Measurements from ENCODE around the gene OGT. TPM values are rescaled to one million over a fixed set of nuclear protein-coding genes. Genes with fewer than 3 reads are reported as not detected.
"Not testable (repeated sequence)": the region's sequence is repeated elsewhere in the genome, so short reads cannot be mapped to it uniquely, and the experiment has no call there.

Gene OGT
- total RNA-seq, 1 donor from 2014 or later = 49.6 TPM

DNA sequence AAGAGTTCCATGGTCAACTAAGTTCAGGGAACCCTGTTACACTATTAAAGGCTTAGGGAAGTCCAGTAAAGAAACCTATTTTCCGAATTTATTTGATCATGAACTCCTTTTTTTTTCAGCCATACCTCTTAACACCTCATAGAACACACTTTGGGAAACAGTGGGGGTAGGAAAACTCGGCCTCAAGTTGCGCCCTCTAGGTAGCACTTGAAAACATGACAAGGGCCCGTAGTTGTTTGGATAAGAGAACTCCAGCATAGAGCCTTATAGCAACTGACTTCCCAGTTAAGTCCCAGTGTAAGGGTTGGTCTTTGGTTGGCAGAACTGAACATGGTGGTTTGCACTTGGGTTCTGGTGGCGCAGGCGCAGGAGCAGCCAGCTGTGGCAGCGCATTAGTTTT lies 14.4 kb downstream of the OGT start:
- no peak overlapping the region for H3K4me3 ChIP-seq (ENCODE audit: low read depth, low read length)
- DNase-seq (ENCODE audit: low read depth) = no peak
- TF ChIP-seq CTCF (conservative IDR thresholded peaks at IDR 0.05; ENCODE audit: low read depth, low read length) = no peak

- H3K4me3 ChIP-seq (ENCODE audit: low read depth, low read length) = no peak overlapping the region
- no peak for TF ChIP-seq CTCF (conservative IDR thresholded peaks at IDR 0.05; ENCODE audit: low read depth, low read length)
- DNase-seq (ENCODE audit: low read depth) = no peak
These were observed 17.1 kb downstream of the OGT start for GRCh38 chrX:71549986-71550385.

GRCh38 chrX:71550578-71550977 lies 17.7 kb downstream of the OGT start:
- no peak for TF ChIP-seq CTCF (conservative IDR thresholded peaks at IDR 0.05; ENCODE audit: low read depth, low read length)
- no peak overlapping the region for H3K4me3 ChIP-seq (ENCODE audit: low read depth, low read length)
- no peak for DNase-seq (ENCODE audit: low read depth)

GRCh38 chrX:71556036-71556435 lies 23.1 kb downstream of the OGT start:
- no peak for TF ChIP-seq CTCF (conservative IDR thresholded peaks at IDR 0.05; ENCODE audit: low read depth, low read length)
- no peak overlapping the region for H3K4me3 ChIP-seq (ENCODE audit: low read depth, low read length)
- peak; percentile 74 for DNase-seq (ENCODE audit: low read depth)

DNA sequence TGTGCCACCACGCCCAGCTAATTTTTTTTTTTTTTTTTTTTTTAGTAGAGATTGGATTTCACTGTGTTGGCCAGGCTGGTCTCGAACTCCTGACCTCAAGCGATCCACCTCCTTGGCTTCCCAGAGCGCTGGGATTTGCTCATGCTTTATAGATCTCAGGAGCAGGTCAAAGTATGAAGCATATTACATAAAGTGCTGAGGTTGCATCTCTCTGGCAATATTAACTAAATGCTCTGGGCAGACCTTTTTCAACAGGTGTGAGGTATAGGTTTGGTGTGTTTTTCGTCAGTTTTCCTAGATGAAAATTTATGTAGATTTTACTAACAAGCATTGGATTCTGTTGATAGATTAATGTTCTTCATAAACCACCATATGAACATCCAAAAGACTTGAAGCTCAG lies 26.0 kb downstream of the OGT start:
- DNase-seq (ENCODE audit: low read depth) = no peak
- TF ChIP-seq CTCF (conservative IDR thresholded peaks at IDR 0.05; ENCODE audit: low read depth, low read length) = no peak
- H3K4me3 ChIP-seq (ENCODE audit: low read depth, low read length) = no peak overlapping the region

DNA sequence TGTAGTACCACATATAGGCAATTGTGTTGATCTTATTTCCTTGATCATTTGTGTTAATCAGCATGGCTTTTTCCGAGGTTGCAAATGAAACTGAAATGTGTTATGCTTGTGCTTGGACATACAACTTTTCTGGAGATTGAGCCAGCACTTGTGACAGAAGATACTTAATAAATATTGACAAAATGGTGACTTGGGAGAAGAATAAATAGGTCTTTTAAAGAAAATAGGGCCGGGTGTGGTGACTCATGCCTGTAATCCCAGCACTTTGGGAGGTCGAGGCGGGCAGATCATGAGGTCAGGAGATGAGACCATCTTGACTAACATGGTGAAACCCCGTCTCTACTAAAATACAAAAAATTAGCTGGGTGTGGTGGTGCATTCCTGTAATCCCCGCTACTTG lies 26.9 kb downstream of the OGT start:
- H3K4me3 ChIP-seq (ENCODE audit: low read depth, low read length); DNase-seq (ENCODE audit: low read depth): not testable (repeated sequence)

- DNase-seq (ENCODE audit: low read depth) = no peak
- TF ChIP-seq CTCF (conservative IDR thresholded peaks at IDR 0.05; ENCODE audit: low read depth, low read length) = no peak
- H3K4me3 ChIP-seq (ENCODE audit: low read depth, low read length) = no peak overlapping the region
These were observed 31.0 kb downstream of the OGT start for GRCh38 chrX:71563921-71564320.

Measured in epithelial cell of proximal tubule (primary cell).